Measurements from ENCODE around the gene GRIN2C. TPM values are rescaled to one million over a fixed set of nuclear protein-coding genes. Genes with fewer than 3 reads are reported as not detected.

Gene GRIN2C
- total RNA-seq, 1 donor from 2014 or later, result 0.29 TPM

- no peak overlapping the region for H3K4me3 Mint-ChIP-seq
- TF ChIP-seq CTCF (IDR thresholded peaks at IDR 0.05; ENCODE audit: unreplicated experiment), result no peak
- H3K27me3 Mint-ChIP-seq (ENCODE audit: low read depth), result no peaks in the 10 kb centered on the region
- no peaks in the 10 kb centered on the region for H3K4me1 Mint-ChIP-seq
- DNase-seq (ENCODE audit: low spot score in 2 of 2, unreplicated experiment in 2 of 2), result no peak
- no peak overlapping the region for H3K27ac Mint-ChIP-seq
- H3K9me3 Mint-ChIP-seq, result no peaks in the 10 kb centered on the region
- peaks cover 9% of the 10 kb centered on the region for H3K36me3 Mint-ChIP-seq
These were observed 31.9 kb downstream of the GRIN2C start for GRCh38 chr17:74827800-74828199.

GRCh38 chr17:74825952-74826719 is 33.5 kb downstream of the GRIN2C start:
- Mint-ChIP-seq H3K9me3 (no peaks in the 10 kb centered on the region), H3K4me3 (no peak overlapping the region)
- no peak for DNase-seq (ENCODE audit: low spot score in 2 of 2, unreplicated experiment in 2 of 2)

GRCh38 chr17:74824961-74825627 is 34.6 kb downstream of the GRIN2C start:
- no peak for TF ChIP-seq CTCF (IDR thresholded peaks at IDR 0.05; ENCODE audit: unreplicated experiment)
- H3K27ac Mint-ChIP-seq, result no peak overlapping the region
- no peak for DNase-seq (ENCODE audit: low spot score in 2 of 2, unreplicated experiment in 2 of 2)
- H3K36me3 Mint-ChIP-seq, result no peaks in the 10 kb centered on the region
- H3K4me1 Mint-ChIP-seq, result no peaks in the 10 kb centered on the region
- H3K4me3 Mint-ChIP-seq, result no peak overlapping the region
- no peaks in the 10 kb centered on the region for H3K9me3 Mint-ChIP-seq
- H3K27me3 Mint-ChIP-seq (ENCODE audit: low read depth), result no peaks in the 10 kb centered on the region

More at GRCh38 chr17:74825952-74826719, 33.5 kb downstream of the GRIN2C start:
- Mint-ChIP-seq H3K4me1 (no peaks in the 10 kb centered on the region), H3K36me3 (peaks cover 6% of the 10 kb centered on the region), H3K27me3 (ENCODE audit: low read depth) (no peaks in the 10 kb centered on the region), H3K27ac (no peak overlapping the region)
- TF ChIP-seq CTCF (IDR thresholded peaks at IDR 0.05; ENCODE audit: unreplicated experiment), result no peak

- DNase-seq (ENCODE audit: low spot score in 2 of 2, unreplicated experiment in 2 of 2), result no peak
- no peak for TF ChIP-seq CTCF (IDR thresholded peaks at IDR 0.05; ENCODE audit: unreplicated experiment)
- Mint-ChIP-seq H3K9me3 (no peaks in the 10 kb centered on the region), H3K4me3 (no peak overlapping the region), H3K27me3 (ENCODE audit: low read depth) (no peaks in the 10 kb centered on the region), H3K4me1 (no peaks in the 10 kb centered on the region), H3K36me3 (no peaks in the 10 kb centered on the region), H3K27ac (no peak overlapping the region)
These were observed 36.7 kb downstream of the GRIN2C start for GRCh38 chr17:74822939-74823367.

GRCh38 chr17:74822335-74822938 is 37.2 kb downstream of the GRIN2C start:
- DNase-seq (ENCODE audit: low spot score in 2 of 2, unreplicated experiment in 2 of 2), result no peak
- Mint-ChIP-seq H3K4me1 (no peaks in the 10 kb centered on the region), H3K27me3 (ENCODE audit: low read depth) (no peaks in the 10 kb centered on the region), H3K9me3 (no peaks in the 10 kb centered on the region), H3K27ac (no peak overlapping the region), H3K36me3 (no peaks in the 10 kb centered on the region), H3K4me3 (no peak overlapping the region)
- TF ChIP-seq CTCF (IDR thresholded peaks at IDR 0.05; ENCODE audit: unreplicated experiment), result no peak
